ENCODE measurements around the gene JAML. TPM values are rescaled to one million over a fixed set of nuclear protein-coding genes. Genes with fewer than 3 reads are reported as not detected.

JAML gene
- total RNA-seq, 1 donor from 2014 or later, result not detected

GRCh38 chr11:118175993-118176777 lies 48.6 kb downstream of the JAML start, which contains the start of gene SCN2B:
Gene SCN2B, minus strand, starts transcription at chr11:118176639. Its CDS starts 208 bp downstream, at chr11:118176431.
- TF ChIP-seq CTCF (IDR thresholded peaks at IDR 0.05), result no peak
- H3K27ac Mint-ChIP-seq (ENCODE audit: unreplicated experiment), result no peak within 1 kb of the TSS
- H3K36me3 Mint-ChIP-seq (ENCODE audit: unreplicated experiment), result no peaks in the 10 kb centered on the region
- DNase-seq (ENCODE audit: extremely low spot score, unreplicated experiment), result no peak
- H3K4me3 Mint-ChIP-seq (ENCODE audit: unreplicated experiment), result no peak within 1 kb of the TSS
- peaks cover 45% of the 10 kb centered on the region for H3K27me3 Mint-ChIP-seq (ENCODE audit: unreplicated experiment)
- H3K9me3 Mint-ChIP-seq (ENCODE audit: unreplicated experiment), result no peaks in the 10 kb centered on the region
- H3K4me1 Mint-ChIP-seq (ENCODE audit: unreplicated experiment), result peaks cover 1% of the 10 kb centered on the region

GRCh38 chr11:118175031-118175992 lies 49.5 kb downstream of the JAML start:
- no peak overlapping the region for H3K4me3 Mint-ChIP-seq (ENCODE audit: unreplicated experiment)
- DNase-seq (ENCODE audit: extremely low spot score, unreplicated experiment), result no peak
- H3K27me3 Mint-ChIP-seq (ENCODE audit: unreplicated experiment), result peaks cover 54% of the 10 kb centered on the region
- no peak for TF ChIP-seq CTCF (IDR thresholded peaks at IDR 0.05)
- H3K4me1 Mint-ChIP-seq (ENCODE audit: unreplicated experiment), result peaks cover under 1% of the 10 kb centered on the region
- H3K27ac Mint-ChIP-seq (ENCODE audit: unreplicated experiment), result no peak overlapping the region
- no peaks in the 10 kb centered on the region for H3K36me3 Mint-ChIP-seq (ENCODE audit: unreplicated experiment)
- H3K9me3 Mint-ChIP-seq (ENCODE audit: unreplicated experiment), result no peaks in the 10 kb centered on the region

DNA sequence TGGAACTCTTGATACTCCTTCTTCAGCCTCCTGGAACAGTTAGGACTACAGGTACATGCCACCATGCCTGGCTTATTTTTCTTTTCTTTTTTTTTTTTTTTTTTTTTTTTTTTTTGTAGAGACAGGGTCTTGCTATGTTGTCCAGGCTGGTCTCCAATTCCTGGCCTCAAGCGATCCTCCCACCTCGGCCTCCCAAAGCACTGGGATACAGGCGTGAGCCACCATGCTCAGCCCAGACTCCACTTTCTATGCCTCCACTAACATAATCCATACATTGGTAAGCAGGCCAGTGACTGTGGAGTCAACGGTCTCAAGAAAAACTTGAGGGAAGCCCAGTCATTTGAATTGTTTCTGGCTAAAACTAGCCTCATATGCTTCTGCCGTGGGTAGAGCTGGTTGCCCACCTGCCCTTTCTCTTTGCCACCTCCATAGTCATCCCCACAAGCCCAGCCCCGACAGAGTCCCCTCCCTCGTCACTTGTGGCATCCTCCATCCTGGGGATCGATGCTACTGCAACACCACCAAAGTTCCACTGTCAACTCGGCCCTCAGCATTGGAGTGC lies 50.7 kb downstream of the JAML start:
- Mint-ChIP-seq H3K4me1 (ENCODE audit: unreplicated experiment) (no peaks in the 10 kb centered on the region), H3K4me3 (ENCODE audit: unreplicated experiment) (no peak overlapping the region), H3K27me3 (ENCODE audit: unreplicated experiment) (peaks cover 57% of the 10 kb centered on the region), H3K27ac (ENCODE audit: unreplicated experiment) (no peak overlapping the region), H3K9me3 (ENCODE audit: unreplicated experiment) (no peaks in the 10 kb centered on the region), H3K36me3 (ENCODE audit: unreplicated experiment) (no peaks in the 10 kb centered on the region)
- no peak for DNase-seq (ENCODE audit: extremely low spot score, unreplicated experiment)
- no peak for TF ChIP-seq CTCF (IDR thresholded peaks at IDR 0.05)

- Mint-ChIP-seq H3K9me3 (ENCODE audit: unreplicated experiment) (no peaks in the 10 kb centered on the region), H3K27me3 (ENCODE audit: unreplicated experiment) (peaks cover 64% of the 10 kb centered on the region), H3K36me3 (ENCODE audit: unreplicated experiment) (no peaks in the 10 kb centered on the region), H3K4me3 (ENCODE audit: unreplicated experiment) (no peak overlapping the region), H3K27ac (ENCODE audit: unreplicated experiment) (no peak overlapping the region), H3K4me1 (ENCODE audit: unreplicated experiment) (no peaks in the 10 kb centered on the region)
- no peak for DNase-seq (ENCODE audit: extremely low spot score, unreplicated experiment)
- TF ChIP-seq CTCF (IDR thresholded peaks at IDR 0.05), result no peak
Observed at GRCh38 chr11:118172356-118172755, 52.5 kb downstream of the JAML start.
